ENCODE data around the gene FERMT2. TPM values are rescaled to one million over a fixed set of nuclear protein-coding genes. Genes with fewer than 3 reads are reported as not detected.
A peak's percentile ranks its signal among the peaks of the same experiment; 100 is the strongest.
"Not testable (repeated sequence)": the region's sequence is repeated elsewhere in the genome, so short reads cannot be mapped to it uniquely, and the experiment has no call there.

FERMT2 gene
- polyA plus RNA-seq, 6 donors from 2014 or later, result not detected

GRCh38 chr14:52934762-52935161, 16.1 kb downstream of the FERMT2 start:
- no peaks in the 10 kb centered on the region for H3K9me3 Mint-ChIP-seq
- H3K4me3 Mint-ChIP-seq, result no peak overlapping the region

GRCh38 chr14:52929192-52929807, 21.6 kb downstream of the FERMT2 start:
- ATAC-seq (ENCODE audit: low read depth in 2 of 2), result no peak
- no peak overlapping the region for H3K27ac Mint-ChIP-seq
- H3K9me3 Mint-ChIP-seq, result no peaks in the 10 kb centered on the region
- H3K4me3 Mint-ChIP-seq, result no peak overlapping the region
- peaks cover 0 to 3% (median 2%) of the 10 kb centered on the region in 3 donors for H3K4me1 Mint-ChIP-seq
- peaks cover 0 to 11% (median 7%) of the 10 kb centered on the region in 3 donors for H3K27me3 Mint-ChIP-seq
- no peaks in the 10 kb centered on the region for H3K36me3 Mint-ChIP-seq
- DNase-seq, result no peak

More at GRCh38 chr14:52934762-52935161, 16.1 kb downstream of the FERMT2 start:
- no peak overlapping the region for H3K27ac Mint-ChIP-seq
- no peak for ATAC-seq (ENCODE audit: low read depth in 2 of 2)
- DNase-seq, result no peak
- peaks cover 5 to 8% (median 7%) of the 10 kb centered on the region in 3 donors for H3K27me3 Mint-ChIP-seq
- no peaks in the 10 kb centered on the region for H3K4me1 Mint-ChIP-seq
- H3K36me3 Mint-ChIP-seq, result no peaks in the 10 kb centered on the region

GRCh38 chr14:52926953-52927352, 23.9 kb downstream of the FERMT2 start:
- Mint-ChIP-seq H3K4me3 (no peak overlapping the region), H3K9me3 (no peaks in the 10 kb centered on the region), H3K27ac (no peak overlapping the region), H3K4me1 (peaks cover 0 to 7% (median 3%) of the 10 kb centered on the region in 3 donors), H3K36me3 (no peaks in the 10 kb centered on the region), H3K27me3 (peaks cover 0 to 11% (median 3%) of the 10 kb centered on the region in 3 donors)
- DNase-seq, result no peak
- no peak for ATAC-seq (ENCODE audit: low read depth in 2 of 2)

GRCh38 chr14:52923902-52924575, 26.8 kb downstream of the FERMT2 start:
- Mint-ChIP-seq H3K27ac (no peak overlapping the region), H3K27me3 (peaks cover 0 to 7% (median 3%) of the 10 kb centered on the region in 3 donors), H3K36me3 (no peaks in the 10 kb centered on the region), H3K9me3 (no peaks in the 10 kb centered on the region), H3K4me1 (peaks cover 0 to 10% (median 9%) of the 10 kb centered on the region in 3 donors), H3K4me3 (no peak overlapping the region)
- DNase-seq (no peak), ATAC-seq (ENCODE audit: low read depth in 2 of 2) (no peak)

GRCh38 chr14:52922656-52923055, 28.2 kb downstream of the FERMT2 start:
- no peaks in the 10 kb centered on the region for H3K9me3 Mint-ChIP-seq
- DNase-seq (no peak), ATAC-seq (ENCODE audit: low read depth in 2 of 2) (no peak)
- no peak overlapping the region for H3K4me3 Mint-ChIP-seq
- no peak overlapping the region for H3K27ac Mint-ChIP-seq
- H3K27me3 Mint-ChIP-seq, result peaks cover 0 to 3% (median 0%) of the 10 kb centered on the region in 3 donors
- H3K36me3 Mint-ChIP-seq, result no peaks in the 10 kb centered on the region
- H3K4me1 Mint-ChIP-seq, result peaks cover 3 to 22% (median 15%) of the 10 kb centered on the region in 3 donors

- DNase-seq (no peak), ATAC-seq (ENCODE audit: low read depth in 2 of 2) (no peak)
- Mint-ChIP-seq H3K4me1 (peaks cover 8 to 25% (median 19%) of the 10 kb centered on the region in 3 donors), H3K27ac (no peak overlapping the region), H3K27me3 (peaks cover 0 to 3% (median 0%) of the 10 kb centered on the region in 3 donors), H3K9me3 (no peaks in the 10 kb centered on the region), H3K36me3 (no peaks in the 10 kb centered on the region), H3K4me3 (no peak overlapping the region)
Measured at GRCh38 chr14:52922059-52922458, 28.8 kb downstream of the FERMT2 start.

- H3K27me3 Mint-ChIP-seq; H3K27ac Mint-ChIP-seq; DNase-seq; ATAC-seq (ENCODE audit: low read depth in 2 of 2); H3K9me3 Mint-ChIP-seq; H3K4me3 Mint-ChIP-seq; H3K36me3 Mint-ChIP-seq: not testable (repeated sequence)
- H3K4me1 Mint-ChIP-seq, result peaks cover 8 to 25% (median 19%) of the 10 kb centered on the region in 3 donors
Measured at GRCh38 chr14:52920411-52920810, 30.4 kb downstream of the FERMT2 start.

- no peak for ATAC-seq (ENCODE audit: low read depth in 2 of 2)
- H3K4me3 Mint-ChIP-seq, result no peak overlapping the region
- H3K36me3 Mint-ChIP-seq, result no peaks in the 10 kb centered on the region
- no peaks in the 10 kb centered on the region for H3K9me3 Mint-ChIP-seq
- peaks cover 8 to 25% (median 19%) of the 10 kb centered on the region in 3 donors for H3K4me1 Mint-ChIP-seq
- H3K27ac Mint-ChIP-seq, result peak overlapping the region in 1 of 6 donors; percentile 3
- no peaks in the 10 kb centered on the region for H3K27me3 Mint-ChIP-seq
- DNase-seq, result no peak
Measured at GRCh38 chr14:52919971-52920370, 30.9 kb downstream of the FERMT2 start.

- peak overlapping the region in 1 of 8 donors; percentile 5 for H3K4me3 Mint-ChIP-seq
- peak overlapping the region in 4 of 6 donors; percentile 38 to 83 (median 82) for H3K27ac Mint-ChIP-seq
- H3K4me1 Mint-ChIP-seq, result peaks cover 8 to 22% (median 12%) of the 10 kb centered on the region in 3 donors
- no peaks in the 10 kb centered on the region for H3K36me3 Mint-ChIP-seq
- no peaks in the 10 kb centered on the region for H3K9me3 Mint-ChIP-seq
- ATAC-seq (ENCODE audit: low read depth in 2 of 2) (peak; percentile 99), DNase-seq (peak; percentile 60)
- no peaks in the 10 kb centered on the region for H3K27me3 Mint-ChIP-seq
Measured at GRCh38 chr14:52918486-52918885, 32.4 kb downstream of the FERMT2 start.

GRCh38 chr14:52917735-52918134, 33.1 kb downstream of the FERMT2 start:
- no peak for ATAC-seq (ENCODE audit: low read depth in 2 of 2)
- Mint-ChIP-seq H3K4me1 (peaks cover 8 to 22% (median 12%) of the 10 kb centered on the region in 3 donors), H3K4me3 (peak overlapping the region in 2 of 8 donors; percentile 4 to 18), H3K9me3 (no peaks in the 10 kb centered on the region), H3K27me3 (no peaks in the 10 kb centered on the region), H3K27ac (peak overlapping the region in 5 of 6 donors; percentile 64 to 86 (median 72)), H3K36me3 (no peaks in the 10 kb centered on the region)
- DNase-seq, result no peak

- H3K27ac Mint-ChIP-seq, result no peak overlapping the region
Measured at GRCh38 chr14:52914295-52914694, 36.6 kb downstream of the FERMT2 start.

GRCh38 chr14:52913271-52913670, 37.6 kb downstream of the FERMT2 start:
- H3K27ac Mint-ChIP-seq, result no peak overlapping the region
- DNase-seq, result no peak
- H3K27me3 Mint-ChIP-seq, result no peaks in the 10 kb centered on the region
- peaks cover 13 to 20% (median 14%) of the 10 kb centered on the region in 3 donors for H3K4me1 Mint-ChIP-seq
- no peaks in the 10 kb centered on the region for H3K36me3 Mint-ChIP-seq
- H3K9me3 Mint-ChIP-seq, result no peaks in the 10 kb centered on the region
- no peak overlapping the region for H3K4me3 Mint-ChIP-seq
- no peak for ATAC-seq (ENCODE audit: low read depth in 2 of 2)

More at GRCh38 chr14:52914295-52914694, 36.6 kb downstream of the FERMT2 start:
- no peak for ATAC-seq (ENCODE audit: low read depth in 2 of 2)
- no peak for DNase-seq
- H3K27me3 Mint-ChIP-seq, result no peaks in the 10 kb centered on the region
- peaks cover 13 to 28% (median 14%) of the 10 kb centered on the region in 3 donors for H3K4me1 Mint-ChIP-seq
- no peaks in the 10 kb centered on the region for H3K9me3 Mint-ChIP-seq
- no peak overlapping the region for H3K4me3 Mint-ChIP-seq
- no peaks in the 10 kb centered on the region for H3K36me3 Mint-ChIP-seq

- DNase-seq (no peak), ATAC-seq (ENCODE audit: low read depth in 2 of 2) (no peak)
- H3K9me3 Mint-ChIP-seq, result no peaks in the 10 kb centered on the region
- H3K27ac Mint-ChIP-seq, result no peak overlapping the region
- H3K27me3 Mint-ChIP-seq, result no peaks in the 10 kb centered on the region
- peaks cover 5 to 12% (median 6%) of the 10 kb centered on the region in 3 donors for H3K4me1 Mint-ChIP-seq
- H3K36me3 Mint-ChIP-seq, result no peaks in the 10 kb centered on the region
- H3K4me3 Mint-ChIP-seq, result no peak overlapping the region
Measured at GRCh38 chr14:52911904-52912303, 38.9 kb downstream of the FERMT2 start.

- Mint-ChIP-seq H3K27me3 (no peaks in the 10 kb centered on the region), H3K4me3 (no peak overlapping the region), H3K9me3 (no peaks in the 10 kb centered on the region), H3K36me3 (no peaks in the 10 kb centered on the region), H3K27ac (no peak overlapping the region), H3K4me1 (peaks cover 5 to 12% (median 6%) of the 10 kb centered on the region in 3 donors)
- ATAC-seq (ENCODE audit: low read depth in 2 of 2), result no peak
- no peak for DNase-seq
Measured at GRCh38 chr14:52910572-52910971, 40.3 kb downstream of the FERMT2 start.

Data from naive B cell (primary cell).